HG03342 (cell line): ENCODE data around the gene DHX34.
"Not testable (repeated sequence)": the region's sequence is repeated elsewhere in the genome, so short reads cannot be mapped to it uniquely, and the experiment has no call there.

Experiments used
- ATAC-seq: cut with Tn5 transposase; IDR thresholded peaks from one replicate; pipeline ENCODE4 v1.9.1; 2021; ENCODE audit warnings: mild to moderate bottlenecking, moderate library complexity; ENCODE audit not compliant: unreplicated experiment

DHX34 gene

GRCh38 chr19:47363758-47364531 lies 14.8 kb downstream of the DHX34 start:
- ATAC-seq = no peak

- not testable (repeated sequence) for ATAC-seq
Observed at GRCh38 chr19:47365455-47365854, 16.3 kb downstream of the DHX34 start.

GRCh38 chr19:47370045-47370611 lies 21.0 kb downstream of the DHX34 start:
- ATAC-seq = no peak

GRCh38 chr19:47371261-47371660 lies 22.1 kb downstream of the DHX34 start:
- ATAC-seq = no peak

- no peak for ATAC-seq
Observed at GRCh38 chr19:47372603-47373002, 23.5 kb downstream of the DHX34 start.

- ATAC-seq = no peak
Observed at GRCh38 chr19:47373246-47374240, 24.4 kb downstream of the DHX34 start.

GRCh38 chr19:47374876-47375693 lies 26.0 kb downstream of the DHX34 start:
- ATAC-seq = no peak

- ATAC-seq = no peak
Observed at GRCh38 chr19:47375694-47376588, 26.8 kb downstream of the DHX34 start.

GRCh38 chr19:47376589-47377144 lies 27.6 kb downstream of the DHX34 start:
- no peak for ATAC-seq

GRCh38 chr19:47377208-47377701 lies 28.1 kb downstream of the DHX34 start:
- ATAC-seq = no peak

GRCh38 chr19:47377801-47378200 lies 28.7 kb downstream of the DHX34 start:
- no peak for ATAC-seq

GRCh38 chr19:47378246-47378645 lies 29.1 kb downstream of the DHX34 start:
- no peak for ATAC-seq

- no peak for ATAC-seq
Observed at GRCh38 chr19:47379381-47379938, 30.3 kb downstream of the DHX34 start.

- ATAC-seq = no peak
Observed at GRCh38 chr19:47380559-47380958, 31.4 kb downstream of the DHX34 start.

- ATAC-seq = no peak
Observed at GRCh38 chr19:47381121-47381520, 32.0 kb downstream of the DHX34 start.

- ATAC-seq = no peak
Observed at GRCh38 chr19:47381653-47382279, 32.7 kb downstream of the DHX34 start.

GRCh38 chr19:47383890-47384289 lies 34.8 kb downstream of the DHX34 start:
- not testable (repeated sequence) for ATAC-seq

GRCh38 chr19:47384533-47384932 lies 35.4 kb downstream of the DHX34 start:
- ATAC-seq = not testable (repeated sequence)
